SIG-M5 (cell line): ENCODE results near the gene GPR153.
"Not testable (repeated sequence)": the region's sequence is repeated elsewhere in the genome, so short reads cannot be mapped to it uniquely, and the experiment has no call there.

Experiments
- DNase-seq: peaks from one replicate; lab custom pipeline; 2025; lab: John Stamatoyannopoulos, UW

The GPR153 gene

DNA sequence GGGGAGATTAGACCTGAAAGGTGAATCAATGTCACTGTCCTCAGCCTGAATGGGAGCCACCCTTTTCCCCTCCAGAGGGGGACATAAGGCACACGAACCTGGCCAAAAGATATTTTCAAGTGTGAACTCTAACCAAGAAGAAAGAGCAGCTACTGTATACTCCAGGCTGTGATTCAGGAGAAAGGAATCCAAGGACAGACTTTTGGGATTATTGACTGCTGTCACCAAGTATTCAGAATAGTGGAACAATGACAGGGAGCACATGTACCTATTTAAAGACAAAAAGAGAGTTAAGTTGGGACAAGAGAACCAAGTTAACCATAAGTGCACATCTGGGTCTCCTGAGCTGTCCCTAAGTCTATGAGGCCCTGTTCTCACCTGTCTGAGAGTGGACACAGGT lies 27.5 kb downstream of the GPR153 start:
- no peak for DNase-seq

DNA sequence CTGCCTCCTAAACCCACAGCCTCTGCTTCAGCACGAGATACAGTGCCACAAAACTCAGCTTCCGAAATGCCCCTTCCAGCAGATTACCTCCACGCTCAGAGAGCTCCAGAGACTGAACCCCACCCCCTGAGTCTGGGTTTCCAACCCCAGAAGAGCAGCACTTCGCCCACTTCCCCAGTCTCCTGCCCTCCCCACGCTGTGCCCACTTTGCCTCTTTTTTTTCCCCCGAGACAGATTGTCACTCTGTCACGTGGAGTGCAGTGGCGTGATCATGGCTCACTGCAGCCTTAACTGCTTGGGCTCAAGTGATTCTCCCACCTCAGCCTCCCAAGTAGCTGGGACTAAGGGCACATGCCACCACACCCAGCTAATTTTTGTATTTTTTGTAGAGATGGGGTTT lies 35.2 kb downstream of the GPR153 start:
- DNase-seq = no peak

DNA sequence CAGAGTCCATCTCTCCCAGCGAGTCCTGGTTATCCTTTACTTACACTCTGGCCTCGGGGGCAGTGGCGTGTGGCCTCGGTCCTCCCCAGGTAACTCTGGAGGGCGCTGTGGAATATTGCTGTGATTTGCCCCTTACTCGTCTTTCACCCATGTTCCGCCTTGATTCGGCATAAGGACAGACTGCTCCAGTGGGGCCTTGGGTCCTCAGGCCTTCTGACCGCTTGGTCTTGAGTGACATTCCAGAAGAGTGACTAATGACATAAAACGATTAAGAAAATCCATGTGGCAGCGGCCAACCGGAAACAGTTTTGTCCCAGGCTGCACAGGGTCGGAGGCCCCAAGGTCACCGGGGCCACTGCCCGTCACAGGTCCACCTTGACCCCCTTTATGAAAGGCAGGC lies 36.2 kb downstream of the GPR153 start:
- no peak for DNase-seq

DNA sequence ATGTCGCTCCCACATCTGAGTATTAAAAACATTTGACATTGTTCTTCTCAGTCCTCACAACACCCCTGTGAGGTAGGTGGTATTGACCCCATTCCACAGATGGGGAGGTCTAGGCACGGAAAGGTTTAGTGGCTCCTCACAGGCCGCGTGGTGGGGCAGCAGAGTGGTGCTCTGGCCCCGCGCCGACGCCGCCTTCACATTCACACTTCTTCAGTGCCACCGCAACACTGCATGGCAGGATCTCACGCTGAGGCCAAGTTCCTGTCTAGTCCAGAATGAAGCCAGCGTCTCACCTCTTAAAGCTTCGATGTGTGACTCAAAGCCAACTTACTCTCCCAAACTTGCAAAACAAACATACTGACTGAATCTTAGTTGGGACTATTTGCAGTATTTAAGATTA lies 37.3 kb downstream of the GPR153 start:
- no peak for DNase-seq

DNA sequence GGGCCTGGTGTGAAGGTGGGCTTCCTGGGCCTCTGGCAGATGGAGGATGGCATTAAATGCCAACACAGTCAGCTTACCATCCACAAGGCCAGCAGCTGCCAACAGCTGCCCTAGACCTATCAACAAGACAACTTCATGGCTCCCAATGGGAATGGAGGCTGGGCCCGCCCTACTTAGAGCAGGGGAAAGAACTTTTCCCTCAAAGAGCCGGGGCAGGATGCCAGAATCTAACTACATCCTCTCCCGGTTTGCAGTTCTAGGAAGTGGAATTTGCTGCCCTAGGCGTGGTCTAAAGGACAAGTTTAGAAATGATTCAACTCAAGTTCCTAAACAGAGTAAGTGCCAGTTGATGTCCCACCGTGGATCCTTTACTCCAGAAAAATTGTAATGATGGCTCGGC lies 38.3 kb downstream of the GPR153 start:
- no peak for DNase-seq

DNA sequence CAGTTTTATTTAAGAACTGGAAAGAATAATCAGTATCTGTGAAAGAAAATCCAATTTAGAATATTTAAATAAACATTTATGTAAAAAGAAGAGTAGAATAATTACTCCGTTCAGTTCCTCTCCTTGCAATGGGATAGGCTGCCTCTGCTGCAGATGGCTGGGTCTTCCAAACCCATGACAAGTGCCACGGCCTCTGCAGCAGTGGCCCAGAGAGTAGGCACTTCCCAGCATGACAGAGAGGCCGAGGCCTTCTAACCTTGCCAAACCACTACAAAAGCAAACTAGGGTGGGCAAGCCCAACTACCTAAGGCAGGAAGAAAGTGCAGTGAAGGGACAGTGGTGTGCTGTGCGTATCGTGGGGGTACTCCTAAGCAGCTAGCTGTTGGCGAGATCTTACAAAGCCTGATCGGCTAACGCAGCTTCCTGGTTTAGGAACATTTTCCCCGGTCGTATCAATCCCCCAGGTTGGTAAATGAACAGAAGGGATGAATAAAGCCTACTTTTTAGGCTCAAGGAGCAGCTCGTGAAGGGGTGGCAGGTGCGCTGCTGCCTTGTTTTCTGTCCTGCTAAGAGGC lies 39.6 kb downstream of the GPR153 start:
- DNase-seq = no peak

DNA sequence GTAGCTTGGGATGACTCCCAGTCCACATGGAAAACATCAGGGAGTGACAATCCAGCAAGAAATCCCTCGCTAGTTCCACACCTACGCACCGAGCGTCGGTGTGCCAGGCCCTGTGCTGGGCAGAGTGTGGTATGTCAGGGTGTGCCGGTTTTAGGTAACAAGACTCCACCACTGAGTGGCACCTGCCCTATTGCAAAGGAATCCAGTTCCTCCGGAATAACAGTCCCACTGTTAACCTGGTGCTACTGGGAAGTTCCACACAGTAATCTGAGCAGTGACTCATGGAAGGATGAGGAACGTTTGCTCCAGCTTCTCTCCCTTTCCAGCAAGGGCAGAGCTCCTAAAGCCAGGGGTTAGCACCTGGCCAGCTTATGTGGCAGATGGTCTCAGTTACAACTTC lies 40.7 kb downstream of the GPR153 start:
- no peak for DNase-seq

DNA sequence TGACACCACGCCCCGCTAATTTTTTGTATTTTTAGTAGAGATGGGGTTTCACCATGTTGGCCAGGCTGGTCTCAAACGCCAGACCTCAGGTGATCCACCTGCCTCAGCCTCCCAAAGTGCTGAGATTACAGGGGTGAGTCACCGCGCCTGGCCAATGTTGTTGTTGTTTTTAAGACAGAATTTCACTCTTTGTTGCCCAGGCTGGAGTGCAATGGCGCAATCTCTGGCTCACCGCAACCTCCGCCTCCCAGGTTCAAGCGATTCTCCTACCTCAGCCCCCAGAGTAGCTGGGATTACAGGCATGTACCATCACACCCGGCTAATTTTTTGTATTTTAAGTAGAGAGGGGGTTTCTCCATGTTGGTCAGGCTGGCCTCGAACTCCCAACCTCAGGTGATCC lies 41.3 kb downstream of the GPR153 start:
- DNase-seq = not testable (repeated sequence)

DNA sequence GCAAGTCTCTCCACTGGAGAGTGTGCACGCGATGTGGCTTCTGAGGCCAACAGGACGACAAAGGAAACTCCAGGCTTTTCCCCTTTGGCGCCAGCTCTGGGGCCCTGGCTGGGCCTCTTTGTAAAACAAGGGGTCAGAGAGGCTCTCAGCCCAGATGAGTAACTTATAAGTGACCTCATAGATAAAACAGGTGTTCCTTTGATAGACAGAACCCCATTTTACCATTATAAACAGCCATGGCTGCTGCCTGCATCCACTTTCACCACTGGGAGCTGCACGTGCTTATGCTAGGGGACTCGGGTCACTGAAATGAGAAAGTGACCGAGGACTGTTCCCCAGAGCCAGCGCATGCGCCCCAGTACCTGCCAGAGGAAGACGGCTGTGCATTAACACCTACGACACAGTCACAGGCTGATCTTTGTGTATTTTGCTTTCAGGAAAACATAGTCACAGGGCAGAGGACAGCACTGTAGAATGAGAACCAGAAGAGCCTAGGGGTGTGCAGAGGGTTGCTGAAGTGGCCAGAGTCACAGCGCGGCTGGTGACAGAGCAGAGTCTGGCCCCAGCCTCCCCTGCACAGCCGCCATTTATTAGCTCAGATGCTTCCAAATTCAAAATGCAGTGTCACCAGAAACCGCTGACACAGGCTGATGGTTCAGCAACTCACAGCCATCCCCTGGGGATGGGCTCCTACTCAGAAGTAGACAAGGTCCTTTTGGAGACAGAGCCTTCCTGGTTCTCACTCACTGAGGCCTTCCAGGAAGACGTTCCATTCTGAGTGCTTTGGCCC lies 42.3 kb downstream of the GPR153 start:
- DNase-seq = no peak

DNA sequence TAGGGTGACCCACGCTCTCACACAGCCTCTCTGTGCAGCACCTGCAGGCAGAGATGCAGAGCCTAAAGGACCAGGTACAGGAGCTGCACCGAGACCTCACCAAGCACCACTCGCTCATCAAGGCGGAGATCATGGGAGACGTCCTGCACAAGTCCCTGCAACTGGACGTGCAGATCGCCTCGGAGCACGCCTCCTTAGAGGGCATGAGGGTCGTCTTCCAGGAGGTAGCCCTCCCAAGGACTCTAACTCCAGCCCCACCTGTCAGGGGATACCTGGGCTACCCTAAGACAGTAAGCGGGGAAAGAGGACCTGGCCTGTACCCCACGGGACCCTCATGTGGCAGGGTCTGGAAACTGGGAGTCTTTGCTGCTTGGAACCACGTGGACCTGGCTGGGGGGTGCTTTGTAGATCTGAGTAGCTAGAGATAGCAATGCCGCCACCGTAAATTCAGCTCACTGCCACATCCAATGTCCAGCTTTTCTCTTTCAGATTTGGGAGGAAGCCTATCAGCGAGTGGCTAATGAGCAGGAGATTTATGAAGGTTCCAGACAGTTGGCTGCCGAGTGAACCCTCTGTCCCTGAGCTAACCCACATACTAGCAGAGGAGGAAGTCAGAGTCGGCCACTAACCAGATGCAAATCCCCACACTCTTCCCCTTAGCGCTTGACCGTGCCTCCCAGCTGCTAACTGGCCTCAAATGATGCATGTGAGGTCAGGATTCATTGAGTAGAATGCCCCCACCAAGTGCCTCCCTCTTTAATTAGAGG lies 48.5 kb downstream of the GPR153 start:
- no peak for DNase-seq

DNA sequence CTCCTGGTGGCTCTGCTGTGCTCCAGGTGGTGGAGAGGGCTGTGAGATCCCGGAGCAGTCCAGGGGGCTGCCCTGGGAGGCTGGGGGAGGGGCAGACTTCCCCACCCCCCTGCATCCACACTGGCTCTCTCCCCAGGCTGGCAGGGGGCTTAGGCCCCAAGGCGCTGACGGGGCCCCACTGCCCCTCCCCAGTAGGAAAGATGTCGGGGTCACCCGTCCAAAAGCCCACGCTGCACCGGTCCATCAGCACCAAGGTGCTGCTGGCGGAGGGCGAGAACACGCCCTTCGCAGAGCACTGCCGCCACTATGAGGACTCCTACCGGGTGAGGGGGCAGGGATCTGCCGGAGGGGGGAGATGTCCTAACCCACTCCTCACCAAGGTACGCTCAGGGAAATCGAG lies 49.2 kb downstream of the GPR153 start:
- no peak for DNase-seq

DNA sequence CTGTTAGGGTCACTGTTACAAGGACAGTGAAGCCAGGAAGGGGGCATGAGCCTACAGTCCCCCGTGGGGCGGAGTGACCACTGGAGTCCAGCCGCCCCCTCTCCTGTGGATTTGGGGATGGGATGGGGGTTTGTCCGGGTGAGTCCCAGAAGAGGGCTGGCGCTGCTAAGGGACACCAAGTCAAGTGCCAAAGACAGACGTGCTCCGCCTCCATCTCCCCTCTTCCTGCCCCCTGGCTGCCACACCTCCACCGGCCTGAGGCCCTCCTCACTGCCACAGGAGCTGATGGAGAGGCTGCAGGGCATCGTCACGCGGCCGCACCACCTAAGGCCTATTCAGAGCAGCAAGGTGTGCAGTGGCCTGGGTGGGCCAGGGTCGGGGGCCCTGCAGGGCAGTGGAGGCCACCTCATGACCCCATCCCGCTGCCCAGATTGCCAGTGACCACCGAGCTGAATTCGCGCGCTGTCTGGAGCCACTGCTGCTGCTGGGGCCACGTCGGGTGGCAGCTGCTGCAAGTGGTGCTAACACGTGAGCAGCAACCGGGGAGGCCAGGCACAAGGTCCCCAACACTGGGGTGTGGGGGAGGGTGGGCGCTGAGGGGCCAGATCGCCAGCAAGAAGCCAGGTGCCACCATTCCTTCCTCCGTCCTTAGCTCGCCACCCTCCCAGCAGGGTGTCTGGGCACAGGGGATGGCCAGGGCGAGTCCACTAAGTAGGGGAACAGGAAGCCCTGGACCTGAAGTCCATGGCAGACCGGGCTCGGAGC lies 50.1 kb downstream of the GPR153 start:
- DNase-seq = no peak

DNA sequence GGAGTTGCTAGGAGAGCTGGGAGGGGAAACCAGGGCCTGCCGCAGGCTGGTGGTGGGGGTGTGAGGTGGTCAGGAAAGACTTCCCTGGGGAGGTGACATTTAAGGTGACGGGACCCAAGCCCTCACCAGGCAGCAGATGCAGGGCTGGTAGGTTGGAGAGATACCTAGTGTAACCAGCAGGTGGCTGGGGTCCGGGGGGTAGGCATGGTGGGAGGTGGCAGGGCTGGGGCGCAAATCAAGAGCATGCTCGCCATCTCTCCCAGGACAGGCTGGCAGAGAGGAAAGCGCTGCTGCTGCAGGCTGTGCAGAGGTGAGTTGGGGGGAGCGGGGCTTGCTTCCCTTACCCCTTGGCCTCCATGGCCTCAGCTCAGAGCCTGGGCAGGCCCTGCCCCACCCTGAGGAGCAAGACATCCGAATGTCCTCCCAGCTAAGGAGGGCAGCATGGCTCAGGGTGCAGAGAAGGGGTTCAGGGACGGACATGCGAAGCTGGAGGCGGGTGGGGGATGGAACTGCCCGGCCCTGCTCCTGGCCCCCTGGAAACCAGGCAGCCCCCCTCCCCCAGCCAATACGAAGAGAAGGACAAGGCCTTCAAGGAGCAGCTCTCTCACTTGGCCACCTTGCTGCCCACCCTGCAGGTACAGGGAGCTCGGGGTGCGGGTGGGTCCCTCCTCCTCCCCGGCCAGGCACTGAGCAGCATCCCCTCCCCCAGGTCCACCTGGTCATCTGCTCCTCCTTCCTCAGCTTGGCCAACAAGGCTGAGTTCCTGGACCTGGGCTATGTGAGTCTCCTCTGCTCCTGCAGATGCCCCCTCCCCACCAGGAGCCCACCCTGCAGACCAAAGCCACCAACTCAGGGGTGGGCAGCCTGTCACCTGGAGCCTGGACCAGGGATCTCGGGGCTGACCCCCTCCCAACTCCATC lies 51.0 kb downstream of the GPR153 start:
- no peak for DNase-seq

DNA sequence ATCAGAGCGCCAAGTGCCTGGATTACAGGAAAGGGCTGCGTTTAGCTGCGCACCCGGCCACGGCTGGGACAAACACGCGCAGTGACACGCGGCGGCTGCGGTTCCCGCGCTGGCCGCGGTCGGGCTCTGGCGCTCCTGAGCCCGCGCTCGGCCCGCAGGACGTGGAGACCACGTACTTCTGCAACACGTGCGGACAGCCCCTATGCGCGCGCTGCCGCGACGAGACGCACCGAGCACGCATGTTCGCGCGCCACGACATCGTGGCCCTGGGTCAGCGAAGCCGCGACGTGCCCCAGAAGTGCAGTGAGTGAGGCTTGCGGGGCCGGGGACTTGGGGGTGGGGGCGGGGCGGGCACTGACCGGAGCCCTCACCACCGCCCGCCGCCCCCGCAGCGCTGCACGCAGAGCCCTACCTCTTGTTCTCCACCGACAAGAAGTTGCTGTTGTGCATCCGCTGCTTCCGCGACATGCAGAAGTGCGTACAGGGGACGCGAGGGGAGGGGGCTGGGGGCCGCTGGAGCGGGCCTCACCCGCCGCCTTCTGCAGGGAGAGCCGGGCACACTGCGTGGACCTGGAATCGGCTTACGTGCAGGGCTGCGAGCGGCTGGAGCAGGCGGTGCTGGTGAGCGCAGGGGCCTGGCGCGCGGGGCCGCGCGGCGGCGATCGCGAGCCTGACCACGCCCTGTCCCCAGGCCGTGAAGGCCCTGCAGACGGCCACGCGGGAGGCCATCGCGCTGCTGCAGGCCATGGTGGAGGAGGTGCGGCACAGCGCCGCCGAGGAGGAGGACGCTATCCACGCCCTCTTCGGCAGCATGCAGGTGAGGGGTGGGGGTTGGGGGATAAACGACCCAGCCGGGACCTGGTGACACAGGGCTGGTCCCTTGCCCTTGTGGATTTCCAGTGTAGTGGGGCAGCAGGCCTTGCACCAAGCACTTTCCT lies 51.9 kb downstream of the GPR153 start:
- no peak for DNase-seq

DNA sequence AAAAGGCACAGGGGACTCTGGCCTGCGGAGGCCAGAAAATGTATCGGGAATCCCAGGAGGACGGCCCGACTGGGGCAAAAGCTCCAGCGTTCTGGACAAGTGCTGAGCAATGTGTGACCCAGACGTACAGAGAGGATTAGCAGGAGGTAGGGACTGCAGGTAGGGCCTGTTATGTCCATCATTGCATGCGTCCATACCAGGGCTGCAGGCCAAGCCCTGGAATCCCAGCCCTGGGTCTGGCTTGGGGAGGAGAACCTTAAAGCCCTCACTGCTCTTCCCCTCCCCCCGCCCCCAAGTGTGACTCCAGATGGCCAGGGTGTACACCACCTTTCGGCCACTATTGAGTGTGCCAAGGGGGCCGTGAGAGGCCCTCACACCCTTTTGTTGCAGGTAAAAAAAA lies 53.0 kb downstream of the GPR153 start:
- no peak for DNase-seq

DNA sequence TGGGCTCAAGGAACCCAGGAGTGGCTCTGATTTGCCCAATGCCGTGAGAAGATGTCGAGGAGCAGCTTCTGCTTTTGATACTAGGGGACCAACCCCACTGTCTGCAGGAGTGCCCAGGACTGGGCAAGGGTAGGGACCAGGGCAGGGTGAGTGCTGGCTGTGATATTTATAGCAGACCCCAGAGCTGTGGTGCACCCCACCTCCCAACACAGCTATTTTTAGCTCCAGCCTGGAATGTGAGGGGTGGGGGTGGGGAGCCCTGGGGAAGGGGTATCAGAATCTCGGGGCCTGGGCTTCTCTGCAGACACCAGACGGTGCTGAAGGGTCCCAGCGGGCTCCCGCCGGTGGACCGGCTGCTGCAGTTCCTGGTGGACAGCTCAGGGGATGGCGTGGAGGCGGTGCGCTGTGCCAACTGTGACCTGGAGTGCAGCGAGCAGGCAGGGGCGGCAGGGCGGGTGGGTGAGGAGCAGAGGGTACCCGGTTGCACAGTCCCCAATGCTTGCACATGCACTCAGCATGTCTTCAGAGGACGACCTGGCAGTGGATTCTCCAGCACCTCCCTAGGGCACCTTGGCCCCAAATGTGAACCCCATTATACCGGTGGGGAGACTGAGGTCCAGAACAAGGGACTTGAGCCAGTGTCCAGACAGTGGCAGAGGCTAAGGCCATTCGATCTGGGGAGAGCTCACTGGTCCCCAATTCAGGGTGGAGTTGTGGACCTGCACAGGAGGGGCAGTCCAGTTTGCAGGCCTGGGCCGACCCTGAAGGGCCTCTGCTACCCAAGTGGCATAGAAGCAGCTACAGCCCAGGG lies 53.6 kb downstream of the GPR153 start:
- no peak for DNase-seq

DNA sequence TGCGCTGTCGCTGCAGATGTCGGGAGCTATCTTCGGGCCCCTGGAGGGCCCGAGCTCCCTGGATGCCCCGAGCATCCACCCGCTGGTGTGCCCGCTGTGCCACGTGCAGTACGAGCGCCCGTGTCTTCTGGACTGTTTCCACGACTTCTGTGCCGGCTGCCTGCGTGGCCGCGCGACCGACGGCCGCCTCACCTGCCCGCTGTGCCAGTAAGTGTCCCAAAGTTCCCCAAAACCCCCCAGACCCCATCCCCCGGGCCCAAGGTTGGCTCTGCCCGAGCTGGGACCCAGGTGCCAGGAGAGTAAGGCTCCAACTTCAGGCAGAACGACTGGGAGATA lies 54.4 kb downstream of the GPR153 start:
- no peak for DNase-seq

DNA sequence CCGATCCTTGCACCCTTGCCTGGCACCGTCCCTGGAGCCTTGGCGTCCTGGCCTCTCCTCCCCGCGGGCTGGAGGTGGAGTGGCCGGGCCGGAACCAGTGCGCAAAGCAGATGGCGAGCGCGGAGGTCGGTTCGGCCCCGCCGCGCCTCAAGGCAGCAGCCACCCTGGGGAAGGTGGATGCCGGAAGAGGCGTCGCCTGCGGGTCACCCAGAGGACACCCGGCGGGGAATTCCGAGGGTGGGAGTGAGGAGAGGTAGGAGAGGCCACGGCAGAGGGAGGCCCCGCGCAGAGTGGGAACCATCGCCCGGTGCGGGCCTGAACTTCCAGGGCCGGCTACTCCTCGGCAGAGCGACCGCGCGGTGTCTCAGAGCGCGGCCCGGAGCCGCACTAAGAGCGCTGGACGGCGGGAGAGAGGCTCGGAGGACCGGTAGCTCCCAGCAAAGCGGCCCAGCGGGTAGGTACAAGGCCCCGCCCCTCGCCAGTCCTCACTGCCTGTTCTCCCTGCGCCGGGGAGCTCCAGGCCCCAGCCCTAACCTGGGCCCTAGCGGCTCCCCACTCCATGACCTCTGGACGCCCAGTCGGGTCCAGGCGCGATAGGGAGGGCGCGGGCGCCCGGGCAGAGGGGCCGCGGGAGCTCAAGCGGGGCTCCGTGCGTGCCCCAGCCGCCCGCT lies 54.9 kb downstream of the GPR153 start, which contains the start of gene RNF207:
RNF207 (plus strand) TSS at position 271 of the 671 bp plus-strand sequence. CDS start 417 bp downstream, outside the sequence.
- DNase-seq = no peak

DNA sequence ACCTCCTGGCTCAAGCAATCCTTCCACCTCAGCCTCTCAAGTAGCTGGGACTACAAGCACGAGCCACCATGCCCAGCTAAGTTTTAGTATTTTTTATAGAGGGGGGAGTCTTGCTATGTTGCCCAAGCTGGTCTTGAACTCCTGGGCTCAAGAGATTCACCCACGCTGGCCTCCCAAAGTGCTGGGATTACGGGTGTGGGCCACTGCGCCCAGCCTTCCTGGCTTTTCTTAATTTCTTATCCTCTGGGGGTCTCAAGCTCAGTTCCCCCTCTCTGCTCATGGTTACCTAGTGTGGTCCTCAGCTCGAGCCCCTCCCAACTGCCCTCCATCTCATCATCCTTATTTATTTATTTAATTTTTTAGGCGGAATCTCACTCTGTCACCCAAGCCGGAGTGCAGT lies 58.6 kb downstream of the GPR153 start:
- no peak for DNase-seq
